Measurements from ENCODE around the gene CHP1.

CHP1 gene

DNA sequence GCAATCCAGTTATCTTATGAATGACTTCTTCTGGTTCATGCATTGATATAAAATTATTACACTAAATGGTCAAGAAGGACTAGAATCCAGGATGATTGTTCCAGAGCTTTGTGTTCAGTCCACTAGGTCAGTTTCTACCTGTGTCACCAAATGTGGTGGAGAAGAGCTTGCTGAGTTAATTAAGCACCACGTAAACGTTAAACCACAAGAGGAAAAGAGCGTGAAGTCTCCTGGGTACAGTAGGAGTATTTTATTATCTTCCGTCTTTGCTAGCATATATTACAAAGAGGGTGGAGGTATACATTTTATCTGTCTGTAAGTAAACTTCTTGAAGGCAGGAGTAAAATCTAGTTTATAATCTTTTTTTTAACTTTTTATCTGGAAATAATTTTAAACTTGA is 23.5 kb downstream of the CHP1 start:
- TF ChIP-seq FOXP2 (optimal IDR thresholded peaks at IDR 0.05; ENCODE audit: borderline replicate concordance, extremely low read depth, extremely low read length, insufficient read depth) (no peak), TAF1 (IDR thresholded peaks at IDR 0.05; ENCODE audit: borderline replicate concordance, insufficient read depth, low read length) (no peak), SIN3A (IDR thresholded peaks at IDR 0.05; ENCODE audit: borderline replicate concordance, insufficient read depth, low read length) (no peak), POLR2AphosphoS5 (IDR thresholded peaks at IDR 0.05; ENCODE audit: low read depth, low read length) (no peak)
- TF ChIP-seq, protein P1, sequence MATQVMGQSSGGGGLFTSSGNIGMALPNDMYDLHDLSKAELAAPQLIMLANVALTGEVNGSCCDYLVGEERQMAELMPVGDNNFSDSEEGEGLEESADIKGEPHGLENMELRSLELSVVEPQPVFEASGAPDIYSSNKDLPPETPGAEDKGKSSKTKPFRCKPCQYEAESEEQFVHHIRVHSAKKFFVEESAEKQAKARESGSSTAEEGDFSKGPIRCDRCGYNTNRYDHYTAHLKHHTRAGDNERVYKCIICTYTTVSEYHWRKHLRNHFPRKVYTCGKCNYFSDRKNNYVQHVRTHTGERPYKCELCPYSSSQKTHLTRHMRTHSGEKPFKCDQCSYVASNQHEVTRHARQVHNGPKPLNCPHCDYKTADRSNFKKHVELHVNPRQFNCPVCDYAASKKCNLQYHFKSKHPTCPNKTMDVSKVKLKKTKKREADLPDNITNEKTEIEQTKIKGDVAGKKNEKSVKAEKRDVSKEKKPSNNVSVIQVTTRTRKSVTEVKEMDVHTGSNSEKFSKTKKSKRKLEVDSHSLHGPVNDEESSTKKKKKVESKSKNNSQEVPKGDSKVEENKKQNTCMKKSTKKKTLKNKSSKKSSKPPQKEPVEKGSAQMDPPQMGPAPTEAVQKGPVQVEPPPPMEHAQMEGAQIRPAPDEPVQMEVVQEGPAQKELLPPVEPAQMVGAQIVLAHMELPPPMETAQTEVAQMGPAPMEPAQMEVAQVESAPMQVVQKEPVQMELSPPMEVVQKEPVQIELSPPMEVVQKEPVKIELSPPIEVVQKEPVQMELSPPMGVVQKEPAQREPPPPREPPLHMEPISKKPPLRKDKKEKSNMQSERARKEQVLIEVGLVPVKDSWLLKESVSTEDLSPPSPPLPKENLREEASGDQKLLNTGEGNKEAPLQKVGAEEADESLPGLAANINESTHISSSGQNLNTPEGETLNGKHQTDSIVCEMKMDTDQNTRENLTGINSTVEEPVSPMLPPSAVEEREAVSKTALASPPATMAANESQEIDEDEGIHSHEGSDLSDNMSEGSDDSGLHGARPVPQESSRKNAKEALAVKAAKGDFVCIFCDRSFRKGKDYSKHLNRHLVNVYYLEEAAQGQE (IDR thresholded peaks at IDR 0.05; ENCODE audit: insufficient read depth in 1 of 2, low read depth in 2 of 2, low read length in 2 of 2): no peak

DNA sequence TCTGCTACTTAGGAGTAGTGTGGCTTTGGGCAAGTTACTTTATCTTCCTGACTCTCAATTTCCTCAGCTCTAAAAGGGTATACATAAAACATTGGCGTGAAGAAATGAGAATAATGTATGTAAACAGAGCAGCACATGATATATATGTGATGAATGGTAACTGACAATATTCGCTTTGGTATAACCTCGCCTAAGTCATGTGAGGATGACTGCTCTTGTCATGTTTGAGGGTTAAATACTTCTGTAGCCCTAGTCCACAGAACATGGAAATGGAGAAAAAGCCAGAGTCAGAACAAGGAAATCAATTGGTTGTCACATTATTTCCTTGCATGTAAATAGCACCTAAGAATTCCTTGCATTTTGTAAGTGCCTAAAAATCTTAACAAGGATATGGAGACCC is 25.0 kb downstream of the CHP1 start:
- no peak for TF ChIP-seq TAF1 (IDR thresholded peaks at IDR 0.05; ENCODE audit: borderline replicate concordance, insufficient read depth, low read length)
- no peak for TF ChIP-seq FOXP2 (optimal IDR thresholded peaks at IDR 0.05; ENCODE audit: borderline replicate concordance, extremely low read depth, extremely low read length, insufficient read depth)
- TF ChIP-seq SIN3A (IDR thresholded peaks at IDR 0.05; ENCODE audit: borderline replicate concordance, insufficient read depth, low read length): no peak
- TF ChIP-seq, protein P1 (IDR thresholded peaks at IDR 0.05; ENCODE audit: insufficient read depth in 1 of 2, low read depth in 2 of 2, low read length in 2 of 2): no peak
- TF ChIP-seq POLR2AphosphoS5 (IDR thresholded peaks at IDR 0.05; ENCODE audit: low read depth, low read length): no peak

DNA sequence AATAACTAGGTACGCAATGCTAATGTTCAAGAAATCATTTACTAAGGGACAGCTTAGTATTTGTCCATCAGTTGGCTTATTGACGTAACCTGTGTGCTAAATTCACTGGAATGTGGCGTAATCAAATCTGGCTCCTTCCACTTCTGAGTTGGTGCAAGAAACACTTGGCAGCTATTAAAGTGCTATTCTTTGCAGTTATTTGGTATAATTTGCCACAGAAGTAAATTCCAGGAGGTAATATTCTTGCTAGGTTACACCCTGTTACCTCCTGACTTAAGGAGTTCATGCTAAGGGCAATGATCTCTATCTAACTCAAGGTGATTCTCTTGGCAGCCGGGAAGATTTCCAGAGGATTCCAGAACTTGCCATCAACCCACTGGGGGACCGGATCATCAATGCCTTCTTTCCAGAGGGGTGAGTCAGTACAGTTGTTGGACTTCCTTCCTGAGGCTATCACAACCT is 25.5 kb downstream of the CHP1 start:
- TF ChIP-seq, protein P1 (IDR thresholded peaks at IDR 0.05; ENCODE audit: insufficient read depth in 1 of 2, low read depth in 2 of 2, low read length in 2 of 2): no peak
- TF ChIP-seq TAF1 (IDR thresholded peaks at IDR 0.05; ENCODE audit: borderline replicate concordance, insufficient read depth, low read length): no peak
- TF ChIP-seq SIN3A (IDR thresholded peaks at IDR 0.05; ENCODE audit: borderline replicate concordance, insufficient read depth, low read length): no peak
- no peak for TF ChIP-seq POLR2AphosphoS5 (IDR thresholded peaks at IDR 0.05; ENCODE audit: low read depth, low read length)
- no peak for TF ChIP-seq FOXP2 (optimal IDR thresholded peaks at IDR 0.05; ENCODE audit: borderline replicate concordance, extremely low read depth, extremely low read length, insufficient read depth)

DNA sequence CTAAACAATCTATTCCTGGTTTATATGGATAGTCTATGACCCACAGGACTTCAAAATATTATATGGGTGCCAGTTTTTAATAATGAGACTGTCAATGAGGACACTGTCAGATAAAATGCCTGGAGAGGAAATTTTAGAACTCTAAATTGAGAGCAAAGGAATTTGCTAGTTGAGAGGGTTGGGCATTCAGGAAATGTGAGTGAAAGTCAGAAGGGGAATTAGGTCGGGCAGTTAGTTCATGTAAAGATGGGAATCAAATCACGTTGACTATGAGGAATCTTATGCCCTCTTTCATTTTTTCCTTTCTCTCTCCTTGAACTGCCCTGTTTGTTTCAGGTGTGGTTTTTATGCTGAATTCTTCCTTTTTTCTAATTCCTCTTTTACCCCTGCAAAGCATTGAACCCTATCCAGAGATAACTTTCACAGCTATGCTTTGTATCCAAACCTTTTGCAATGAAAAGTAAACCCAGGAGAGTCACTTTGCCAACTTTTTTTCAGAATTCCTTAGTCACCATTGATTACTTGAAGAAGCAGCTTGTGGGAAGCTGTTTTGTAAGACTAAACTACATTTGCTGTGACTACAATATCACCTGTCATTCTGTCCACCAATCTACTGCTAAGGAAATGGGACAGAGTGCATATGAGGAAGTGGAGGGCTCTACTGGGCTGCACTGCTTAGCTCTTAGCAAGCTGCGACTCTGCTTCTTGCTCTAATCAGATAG is 27.8 kb downstream of the CHP1 start:
- no peak for TF ChIP-seq POLR2AphosphoS5 (IDR thresholded peaks at IDR 0.05; ENCODE audit: low read depth, low read length)
- TF ChIP-seq, protein P1 (IDR thresholded peaks at IDR 0.05; ENCODE audit: insufficient read depth in 1 of 2, low read depth in 2 of 2, low read length in 2 of 2): no peak
- TF ChIP-seq SIN3A (IDR thresholded peaks at IDR 0.05; ENCODE audit: borderline replicate concordance, insufficient read depth, low read length): no peak
- no peak for TF ChIP-seq FOXP2 (optimal IDR thresholded peaks at IDR 0.05; ENCODE audit: borderline replicate concordance, extremely low read depth, extremely low read length, insufficient read depth)
- TF ChIP-seq TAF1 (IDR thresholded peaks at IDR 0.05; ENCODE audit: borderline replicate concordance, insufficient read depth, low read length): no peak

Measured in PFSK-1 (cell line).